HEK293 (cell line): ENCODE data around the gene ANKRD11.
"Not testable (repeated sequence)": the region's sequence is repeated elsewhere in the genome, so short reads cannot be mapped to it uniquely, and the experiment has no call there.

Experiments used
- CTCF ChIA-PET: fragments of 350-600 bp; formaldehyde crosslinking; extraction: SDS; loops from one replicate; lab custom pipeline; 2021; ENCODE audit warnings: antibody characterized with exemption; lab: Yijun Ruan, JAX
- POLR2A ChIA-PET: fragments of 300-600 bp; formaldehyde crosslinking; extraction: SDS; loops from one replicate; lab custom pipeline; 2020; ENCODE audit warnings: antibody characterized with exemption, inconsistent platforms; lab: Yijun Ruan, JAX
- H3K27ac ChIP-seq: fragments of 200-500 bp; sonication (Bioruptor generic); 2 replicates; pipeline ENCODE4 v1.5.1; 2014; ENCODE audit warnings: low read depth, low read length, control low read depth, inconsistent platforms; ENCODE audit errors: extremely low read depth
- H3K36me3 ChIP-seq, 2 experiments: fragments of 200-500 bp in 1 of 2; sonication (Bioruptor generic) in 1 of 2; 1 replicate in 1 of 2; 2 replicates in 1 of 2; pipeline ENCODE4 v1.5.1; 2014 to 2017; ENCODE audit warnings: inconsistent platforms in 2 of 2, low read length in 2 of 2; ENCODE audit not compliant: control insufficient read depth in 2 of 2, insufficient read depth in 1 of 2
- H3K4me1 ChIP-seq: fragments of 200-500 bp; sonication (Bioruptor generic); 2 replicates; pipeline ENCODE4 v1.5.1; 2014; ENCODE audit warnings: mild to moderate bottlenecking, low read length, inconsistent platforms; ENCODE audit not compliant: control insufficient read depth, insufficient read depth
- H3K4me3 ChIP-seq: 2 replicates; pipeline ENCODE4 v1.5.1; 2011; ENCODE audit warnings: low read depth, mild to moderate bottlenecking, control low read depth, low read length, moderate library complexity
- H3K9me3 ChIP-seq: fragments of 200-500 bp; sonication (Bioruptor generic); 2 replicates; pipeline ENCODE4 v1.5.1; 2014; ENCODE audit warnings: low read depth, low read length, inconsistent platforms; ENCODE audit not compliant: control insufficient read depth, insufficient read depth
- HOXC10 ChIP-seq: sonication (generic); formaldehyde crosslinking; IDR thresholded peaks from 2 replicates; pipeline ENCODE4 v1.8.1; 2023; ENCODE audit warnings: mild to moderate bottlenecking, missing genetic modification reagents
- OSR2 ChIP-seq: fragments of 450-650 bp; formaldehyde crosslinking; IDR thresholded peaks from 2 replicates; pipeline ENCODE4 v1.5.1; 2016; ENCODE audit warnings: missing biosample characterization, missing genetic modification characterization
- ZBTB7A ChIP-seq: fragments of 450-650 bp; formaldehyde crosslinking; IDR thresholded peaks from 2 replicates; pipeline ENCODE4 v1.5.1; 2016; ENCODE audit warnings: low read depth, missing biosample characterization, missing genetic modification characterization
- ZFHX2 ChIP-seq: fragments of 450-650 bp; formaldehyde crosslinking; conservative IDR thresholded peaks from 2 replicates; pipeline ENCODE4 v1.5.1; 2016; ENCODE audit warnings: missing biosample characterization, missing genetic modification characterization
- ZNF114 ChIP-seq: fragments of 450-650 bp; formaldehyde crosslinking; IDR thresholded peaks from 2 replicates; pipeline ENCODE4 v1.5.0; 2017; ENCODE audit warnings: missing biosample characterization, missing genetic modification characterization
- ZNF121 ChIP-seq: fragments of 450-650 bp; formaldehyde crosslinking; IDR thresholded peaks from 2 replicates; pipeline ENCODE4 v1.5.1; 2016; ENCODE audit warnings: missing biosample characterization, missing genetic modification characterization
- ZNF248 ChIP-seq: fragments of 450-650 bp; formaldehyde crosslinking; IDR thresholded peaks from 2 replicates; pipeline ENCODE4 v1.5.1; 2017; ENCODE audit warnings: missing biosample characterization, missing genetic modification characterization
- ZNF335 ChIP-seq: fragments of 450-650 bp; formaldehyde crosslinking; conservative IDR thresholded peaks from 2 replicates; pipeline ENCODE4 v1.5.1; 2016; ENCODE audit warnings: missing biosample characterization, missing genetic modification characterization
- ZNF596 ChIP-seq: fragments of 450-650 bp; IDR thresholded peaks from 2 replicates; pipeline ENCODE4 v1.5.0; 2018; ENCODE audit warnings: missing biosample characterization, mild to moderate bottlenecking, missing genetic modification characterization, moderate library complexity
- ZSCAN16 ChIP-seq: fragments of 450-650 bp; formaldehyde crosslinking; IDR thresholded peaks from 2 replicates; pipeline ENCODE4 v1.5.1; 2016; ENCODE audit warnings: missing biosample characterization, missing genetic modification characterization
- TF ChIP-seq, protein P1 (sequence below): fragments of 450-650 bp; formaldehyde crosslinking; IDR thresholded peaks from 2 replicates; pipeline ENCODE4 v1.5.1; 2016; ENCODE audit warnings: missing biosample characterization, missing genetic modification characterization
- TF ChIP-seq, protein P2 (sequence below): fragments of 450-650 bp; formaldehyde crosslinking; IDR thresholded peaks from 2 replicates; pipeline ENCODE4 v1.5.1; 2017; ENCODE audit warnings: missing biosample characterization, missing genetic modification characterization
- TF ChIP-seq, protein P3 (sequence below): fragments of 450-650 bp; formaldehyde crosslinking; IDR thresholded peaks from 2 replicates; pipeline ENCODE4 v1.5.1; 2016; ENCODE audit warnings: missing biosample characterization, missing genetic modification characterization
- TF ChIP-seq, protein P4 (sequence below): fragments of 450-650 bp; formaldehyde crosslinking; IDR thresholded peaks from 2 replicates; pipeline ENCODE4 v1.5.1; 2017; ENCODE audit warnings: missing biosample characterization, missing genetic modification characterization
- TF ChIP-seq, protein P5 (sequence below): fragments of 450-650 bp; formaldehyde crosslinking; IDR thresholded peaks from 2 replicates; pipeline ENCODE4 v1.5.1; 2016; ENCODE audit warnings: missing biosample characterization, missing genetic modification characterization

The ANKRD11 gene

DNA sequence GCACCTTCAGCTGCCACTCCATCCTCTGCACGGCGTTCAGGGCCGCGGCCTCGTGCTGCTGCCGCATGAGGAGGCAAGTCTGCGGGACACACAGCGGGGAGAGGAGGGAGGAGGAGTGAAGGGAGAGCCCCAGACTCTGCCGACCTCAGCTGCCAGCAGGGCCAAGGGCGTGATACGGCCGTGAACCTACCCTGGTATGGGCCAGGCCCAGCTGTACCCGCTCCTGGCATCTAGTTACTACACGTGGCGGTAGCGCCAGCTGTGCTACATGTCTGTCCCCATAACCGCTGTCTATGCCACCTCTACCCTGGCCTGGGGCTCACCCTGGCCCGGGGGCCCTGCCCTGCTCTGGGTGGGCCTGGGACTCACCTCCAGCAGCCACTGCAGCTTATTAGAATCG is 221.8 kb downstream of the ANKRD11 start (continued):
- TF ChIP-seq, protein P1, sequence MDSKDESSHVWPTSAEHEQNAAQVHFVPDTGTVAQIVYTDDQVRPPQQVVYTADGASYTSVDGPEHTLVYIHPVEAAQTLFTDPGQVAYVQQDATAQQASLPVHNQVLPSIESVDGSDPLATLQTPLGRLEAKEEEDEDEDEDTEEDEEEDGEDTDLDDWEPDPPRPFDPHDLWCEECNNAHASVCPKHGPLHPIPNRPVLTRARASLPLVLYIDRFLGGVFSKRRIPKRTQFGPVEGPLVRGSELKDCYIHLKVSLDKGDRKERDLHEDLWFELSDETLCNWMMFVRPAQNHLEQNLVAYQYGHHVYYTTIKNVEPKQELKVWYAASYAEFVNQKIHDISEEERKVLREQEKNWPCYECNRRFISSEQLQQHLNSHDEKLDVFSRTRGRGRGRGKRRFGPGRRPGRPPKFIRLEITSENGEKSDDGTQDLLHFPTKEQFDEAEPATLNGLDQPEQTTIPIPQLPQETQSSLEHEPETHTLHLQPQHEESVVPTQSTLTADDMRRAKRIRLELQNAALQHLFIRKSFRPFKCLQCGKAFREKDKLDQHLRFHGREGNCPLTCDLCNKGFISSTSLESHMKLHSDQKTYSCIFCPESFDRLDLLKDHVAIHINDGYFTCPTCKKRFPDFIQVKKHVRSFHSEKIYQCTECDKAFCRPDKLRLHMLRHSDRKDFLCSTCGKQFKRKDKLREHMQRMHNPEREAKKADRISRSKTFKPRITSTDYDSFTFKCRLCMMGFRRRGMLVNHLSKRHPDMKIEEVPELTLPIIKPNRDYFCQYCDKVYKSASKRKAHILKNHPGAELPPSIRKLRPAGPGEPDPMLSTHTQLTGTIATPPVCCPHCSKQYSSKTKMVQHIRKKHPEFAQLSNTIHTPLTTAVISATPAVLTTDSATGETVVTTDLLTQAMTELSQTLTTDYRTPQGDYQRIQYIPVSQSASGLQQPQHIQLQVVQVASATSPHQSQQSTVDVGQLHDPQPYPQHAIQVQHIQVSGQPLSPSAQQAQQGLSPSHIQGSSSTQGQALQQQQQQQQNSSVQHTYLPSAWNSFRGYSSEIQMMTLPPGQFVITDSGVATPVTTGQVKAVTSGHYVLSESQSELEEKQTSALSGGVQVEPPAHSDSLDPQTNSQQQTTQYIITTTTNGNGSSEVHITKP (tag by site-specific recombination) = no peak
- TF ChIP-seq ZFHX2 (tag by site-specific recombination) = no peak
- TF ChIP-seq, protein P2, sequence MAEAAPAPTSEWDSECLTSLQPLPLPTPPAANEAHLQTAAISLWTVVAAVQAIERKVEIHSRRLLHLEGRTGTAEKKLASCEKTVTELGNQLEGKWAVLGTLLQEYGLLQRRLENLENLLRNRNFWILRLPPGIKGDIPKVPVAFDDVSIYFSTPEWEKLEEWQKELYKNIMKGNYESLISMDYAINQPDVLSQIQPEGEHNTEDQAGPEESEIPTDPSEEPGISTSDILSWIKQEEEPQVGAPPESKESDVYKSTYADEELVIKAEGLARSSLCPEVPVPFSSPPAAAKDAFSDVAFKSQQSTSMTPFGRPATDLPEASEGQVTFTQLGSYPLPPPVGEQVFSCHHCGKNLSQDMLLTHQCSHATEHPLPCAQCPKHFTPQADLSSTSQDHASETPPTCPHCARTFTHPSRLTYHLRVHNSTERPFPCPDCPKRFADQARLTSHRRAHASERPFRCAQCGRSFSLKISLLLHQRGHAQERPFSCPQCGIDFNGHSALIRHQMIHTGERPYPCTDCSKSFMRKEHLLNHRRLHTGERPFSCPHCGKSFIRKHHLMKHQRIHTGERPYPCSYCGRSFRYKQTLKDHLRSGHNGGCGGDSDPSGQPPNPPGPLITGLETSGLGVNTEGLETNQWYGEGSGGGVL (tag by site-specific recombination) = no peak
- no peak for TF ChIP-seq HOXC10 (CRISPR knock-in tag)

DNA sequence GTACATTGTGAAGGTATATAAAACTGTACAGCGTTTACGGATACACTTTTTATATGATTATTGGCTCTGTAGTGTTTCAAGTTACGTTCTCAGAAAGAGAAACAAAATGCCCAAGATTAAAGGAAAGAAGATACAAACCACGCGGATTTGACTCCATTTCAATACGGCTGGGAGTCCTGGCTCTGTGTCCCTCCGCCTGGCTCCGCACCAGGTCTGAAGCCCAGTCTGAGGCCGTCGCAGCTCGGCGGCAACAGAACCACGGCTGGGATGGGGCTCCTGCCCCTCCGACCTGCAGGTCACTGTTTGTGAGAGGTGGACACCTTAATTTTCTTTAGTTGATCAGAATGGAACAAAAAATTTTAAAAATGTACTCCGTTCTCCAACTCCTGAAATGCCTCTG is 222.6 kb downstream of the ANKRD11 start:
- H3K4me3 ChIP-seq, POLR2A ChIA-PET, H3K4me1 ChIP-seq, H3K27ac ChIP-seq, H3K9me3 ChIP-seq, CTCF ChIA-PET: not testable (repeated sequence)
- peaks cover 4 to 68% of the 10 kb centered on the region in 2 experiments; a peak in 2 of 3 replicates for H3K36me3 ChIP-seq

DNA sequence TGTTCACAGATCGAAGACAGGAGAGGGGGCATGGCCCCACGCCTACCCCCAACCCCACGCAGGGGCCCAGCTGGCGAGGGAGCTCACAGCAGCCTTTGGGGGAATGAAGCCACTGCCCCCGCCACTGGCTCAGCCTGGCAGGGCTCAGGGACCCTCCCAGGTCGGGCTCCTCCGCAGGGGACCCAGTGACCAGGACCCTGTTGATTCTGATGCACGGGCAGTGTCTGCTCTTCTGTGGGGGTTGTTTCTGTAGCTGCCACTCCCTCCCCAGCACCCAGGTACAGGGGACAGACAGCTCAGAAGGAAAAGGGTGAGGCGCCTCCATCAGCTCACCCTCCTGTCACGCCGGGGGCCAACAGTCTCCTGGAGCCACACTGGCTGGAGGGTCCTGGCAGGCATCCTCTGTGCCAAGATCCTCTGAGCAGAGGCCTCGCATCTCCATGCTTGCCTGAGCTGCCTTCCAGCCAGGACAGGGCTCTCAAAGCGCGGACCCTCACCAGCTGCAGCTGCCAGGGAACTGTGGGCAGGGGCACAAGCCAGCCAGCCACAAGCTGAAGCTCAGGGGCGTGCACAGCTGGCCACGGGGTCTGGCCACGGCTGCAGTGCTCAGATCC is 223.7 kb downstream of the ANKRD11 start:
- Histone ChIP-seq H3K4me3 (no peak overlapping the region), H3K9me3 (no peaks in the 10 kb centered on the region), H3K36me3 (peaks cover 4 to 58% of the 10 kb centered on the region in 2 experiments; a peak in 2 of 3 replicates), H3K27ac (no peak overlapping the region), H3K4me1 (no peaks in the 10 kb centered on the region)
- no peak for TF ChIP-seq ZSCAN16
- no peak for TF ChIP-seq OSR2 (tag by site-specific recombination)
- TF ChIP-seq, protein P3, sequence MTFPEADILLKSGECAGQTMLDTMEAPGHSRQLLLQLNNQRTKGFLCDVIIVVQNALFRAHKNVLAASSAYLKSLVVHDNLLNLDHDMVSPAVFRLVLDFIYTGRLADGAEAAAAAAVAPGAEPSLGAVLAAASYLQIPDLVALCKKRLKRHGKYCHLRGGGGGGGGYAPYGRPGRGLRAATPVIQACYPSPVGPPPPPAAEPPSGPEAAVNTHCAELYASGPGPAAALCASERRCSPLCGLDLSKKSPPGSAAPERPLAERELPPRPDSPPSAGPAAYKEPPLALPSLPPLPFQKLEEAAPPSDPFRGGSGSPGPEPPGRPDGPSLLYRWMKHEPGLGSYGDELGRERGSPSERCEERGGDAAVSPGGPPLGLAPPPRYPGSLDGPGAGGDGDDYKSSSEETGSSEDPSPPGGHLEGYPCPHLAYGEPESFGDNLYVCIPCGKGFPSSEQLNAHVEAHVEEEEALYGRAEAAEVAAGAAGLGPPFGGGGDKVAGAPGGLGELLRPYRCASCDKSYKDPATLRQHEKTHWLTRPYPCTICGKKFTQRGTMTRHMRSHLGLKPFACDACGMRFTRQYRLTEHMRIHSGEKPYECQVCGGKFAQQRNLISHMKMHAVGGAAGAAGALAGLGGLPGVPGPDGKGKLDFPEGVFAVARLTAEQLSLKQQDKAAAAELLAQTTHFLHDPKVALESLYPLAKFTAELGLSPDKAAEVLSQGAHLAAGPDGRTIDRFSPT (tag by site-specific recombination) = no peak
- TF ChIP-seq ZNF248 (tag by site-specific recombination) = no peak
- TF ChIP-seq, protein P4, sequence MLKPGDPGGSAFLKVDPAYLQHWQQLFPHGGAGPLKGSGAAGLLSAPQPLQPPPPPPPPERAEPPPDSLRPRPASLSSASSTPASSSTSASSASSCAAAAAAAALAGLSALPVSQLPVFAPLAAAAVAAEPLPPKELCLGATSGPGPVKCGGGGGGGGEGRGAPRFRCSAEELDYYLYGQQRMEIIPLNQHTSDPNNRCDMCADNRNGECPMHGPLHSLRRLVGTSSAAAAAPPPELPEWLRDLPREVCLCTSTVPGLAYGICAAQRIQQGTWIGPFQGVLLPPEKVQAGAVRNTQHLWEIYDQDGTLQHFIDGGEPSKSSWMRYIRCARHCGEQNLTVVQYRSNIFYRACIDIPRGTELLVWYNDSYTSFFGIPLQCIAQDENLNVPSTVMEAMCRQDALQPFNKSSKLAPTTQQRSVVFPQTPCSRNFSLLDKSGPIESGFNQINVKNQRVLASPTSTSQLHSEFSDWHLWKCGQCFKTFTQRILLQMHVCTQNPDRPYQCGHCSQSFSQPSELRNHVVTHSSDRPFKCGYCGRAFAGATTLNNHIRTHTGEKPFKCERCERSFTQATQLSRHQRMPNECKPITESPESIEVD (tag by site-specific recombination) = no peak
- no peak for TF ChIP-seq ZNF121 (tag by site-specific recombination)
- TF ChIP-seq ZNF596 (tag by site-specific recombination) = no peak
- no peak for TF ChIP-seq ZNF114 (tag by site-specific recombination)
- TF ChIP-seq ZNF335 (tag by site-specific recombination) = no peak
- TF ChIP-seq, protein P5, sequence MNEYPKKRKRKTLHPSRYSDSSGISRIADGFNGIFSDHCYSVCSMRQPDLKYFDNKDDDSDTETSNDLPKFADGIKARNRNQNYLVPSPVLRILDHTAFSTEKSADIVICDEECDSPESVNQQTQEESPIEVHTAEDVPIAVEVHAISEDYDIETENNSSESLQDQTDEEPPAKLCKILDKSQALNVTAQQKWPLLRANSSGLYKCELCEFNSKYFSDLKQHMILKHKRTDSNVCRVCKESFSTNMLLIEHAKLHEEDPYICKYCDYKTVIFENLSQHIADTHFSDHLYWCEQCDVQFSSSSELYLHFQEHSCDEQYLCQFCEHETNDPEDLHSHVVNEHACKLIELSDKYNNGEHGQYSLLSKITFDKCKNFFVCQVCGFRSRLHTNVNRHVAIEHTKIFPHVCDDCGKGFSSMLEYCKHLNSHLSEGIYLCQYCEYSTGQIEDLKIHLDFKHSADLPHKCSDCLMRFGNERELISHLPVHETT (tag by site-specific recombination) = no peak
- no peak for TF ChIP-seq ZBTB7A (tag by site-specific recombination)
- POLR2A ChIA-PET = no interaction called here
- CTCF ChIA-PET = interaction anchor here (1.0 kb wide), 1 partner anchor 23 kb away, joined by 3 read pairs; no protein-coding TSS in a partner anchor
